Measurements from ENCODE around the gene GDF7.

Gene GDF7

GRCh38 chr2:20638646-20639430 lies 28.1 kb upstream of the GDF7 start:
- H3K27ac ChIP-seq (ENCODE audit: low read depth, low read length), result no peak overlapping the region
- H3K4me3 ChIP-seq (ENCODE audit: low read depth, low read length), result no peak overlapping the region
- no peak overlapping the region for H3K9ac ChIP-seq (ENCODE audit: low read depth, low read length)
- H3K27me3 ChIP-seq (ENCODE audit: control insufficient read depth, insufficient read depth, low read length), result no peaks in the 10 kb centered on the region
- peaks cover 5% of the 10 kb centered on the region for H3K4me1 ChIP-seq (ENCODE audit: control insufficient read depth, insufficient read depth, low read length)
- H3K9me3 ChIP-seq (ENCODE audit: control insufficient read depth, insufficient read depth, low read length), result no peaks in the 10 kb centered on the region
- H3K36me3 ChIP-seq (ENCODE audit: control insufficient read depth, insufficient read depth, low read length), result peaks cover 4% of the 10 kb centered on the region; the same call in 1 of the 2 replicates

GRCh38 chr2:20640411-20641122 lies 26.4 kb upstream of the GDF7 start:
- Histone ChIP-seq H3K4me3 (ENCODE audit: low read depth, low read length) (no peak overlapping the region), H3K27ac (ENCODE audit: low read depth, low read length) (no peak overlapping the region), H3K9ac (ENCODE audit: low read depth, low read length) (no peak overlapping the region), H3K9me3 (ENCODE audit: control insufficient read depth, insufficient read depth, low read length) (no peaks in the 10 kb centered on the region), H3K27me3 (ENCODE audit: control insufficient read depth, insufficient read depth, low read length) (no peaks in the 10 kb centered on the region), H3K4me1 (ENCODE audit: control insufficient read depth, insufficient read depth, low read length) (peaks cover 2% of the 10 kb centered on the region), H3K36me3 (ENCODE audit: control insufficient read depth, insufficient read depth, low read length) (peaks cover 4% of the 10 kb centered on the region; the same call in 1 of the 2 replicates)

- Histone ChIP-seq H3K4me3 (ENCODE audit: low read depth, low read length) (no peak overlapping the region), H3K4me1 (ENCODE audit: control insufficient read depth, insufficient read depth, low read length) (no peaks in the 10 kb centered on the region), H3K27me3 (ENCODE audit: control insufficient read depth, insufficient read depth, low read length) (no peaks in the 10 kb centered on the region), H3K27ac (ENCODE audit: low read depth, low read length) (no peak overlapping the region), H3K36me3 (ENCODE audit: control insufficient read depth, insufficient read depth, low read length) (peaks cover 4% of the 10 kb centered on the region; the same call in 1 of the 2 replicates), H3K9me3 (ENCODE audit: control insufficient read depth, insufficient read depth, low read length) (no peaks in the 10 kb centered on the region), H3K9ac (ENCODE audit: low read depth, low read length) (no peak overlapping the region)
Observed at GRCh38 chr2:20641123-20641985, 25.6 kb upstream of the GDF7 start.

- no peak overlapping the region for H3K9ac ChIP-seq (ENCODE audit: low read depth, low read length)
- peaks cover 4% of the 10 kb centered on the region; the same call in 1 of the 2 replicates for H3K36me3 ChIP-seq (ENCODE audit: control insufficient read depth, insufficient read depth, low read length)
- H3K27me3 ChIP-seq (ENCODE audit: control insufficient read depth, insufficient read depth, low read length), result no peaks in the 10 kb centered on the region
- H3K4me1 ChIP-seq (ENCODE audit: control insufficient read depth, insufficient read depth, low read length), result no peaks in the 10 kb centered on the region
- no peak overlapping the region for H3K27ac ChIP-seq (ENCODE audit: low read depth, low read length)
- H3K9me3 ChIP-seq (ENCODE audit: control insufficient read depth, insufficient read depth, low read length), result no peaks in the 10 kb centered on the region
- H3K4me3 ChIP-seq (ENCODE audit: low read depth, low read length), result no peak overlapping the region
Observed at GRCh38 chr2:20642055-20642971, 24.6 kb upstream of the GDF7 start.

- no peaks in the 10 kb centered on the region for H3K27me3 ChIP-seq (ENCODE audit: control insufficient read depth, insufficient read depth, low read length)
- no peaks in the 10 kb centered on the region for H3K9me3 ChIP-seq (ENCODE audit: control insufficient read depth, insufficient read depth, low read length)
- H3K36me3 ChIP-seq (ENCODE audit: control insufficient read depth, insufficient read depth, low read length), result peaks cover 4% of the 10 kb centered on the region; the same call in 1 of the 2 replicates
- no peak overlapping the region for H3K4me3 ChIP-seq (ENCODE audit: low read depth, low read length)
- H3K4me1 ChIP-seq (ENCODE audit: control insufficient read depth, insufficient read depth, low read length), result no peaks in the 10 kb centered on the region
- H3K27ac ChIP-seq (ENCODE audit: low read depth, low read length), result no peak overlapping the region
- H3K9ac ChIP-seq (ENCODE audit: low read depth, low read length), result no peak overlapping the region
Observed at GRCh38 chr2:20643060-20643459, 23.9 kb upstream of the GDF7 start.

- Histone ChIP-seq H3K9ac (ENCODE audit: low read depth, low read length) (no peak overlapping the region), H3K27ac (ENCODE audit: low read depth, low read length) (no peak overlapping the region), H3K27me3 (ENCODE audit: control insufficient read depth, insufficient read depth, low read length) (no peaks in the 10 kb centered on the region), H3K9me3 (ENCODE audit: control insufficient read depth, insufficient read depth, low read length) (no peaks in the 10 kb centered on the region), H3K36me3 (ENCODE audit: control insufficient read depth, insufficient read depth, low read length) (peaks cover 4% of the 10 kb centered on the region; the same call in 1 of the 2 replicates), H3K4me1 (ENCODE audit: control insufficient read depth, insufficient read depth, low read length) (no peaks in the 10 kb centered on the region), H3K4me3 (ENCODE audit: low read depth, low read length) (no peak overlapping the region)
Observed at GRCh38 chr2:20643826-20644225, 23.1 kb upstream of the GDF7 start.

GRCh38 chr2:20645301-20645701 lies 21.6 kb upstream of the GDF7 start:
- Histone ChIP-seq H3K9me3 (ENCODE audit: control insufficient read depth, insufficient read depth, low read length) (no peaks in the 10 kb centered on the region), H3K27me3 (ENCODE audit: control insufficient read depth, insufficient read depth, low read length) (peaks cover 5% of the 10 kb centered on the region; the same call in 1 of the 2 replicates), H3K4me3 (ENCODE audit: low read depth, low read length) (no peak overlapping the region), H3K4me1 (ENCODE audit: control insufficient read depth, insufficient read depth, low read length) (no peaks in the 10 kb centered on the region), H3K27ac (ENCODE audit: low read depth, low read length) (no peak overlapping the region), H3K9ac (ENCODE audit: low read depth, low read length) (no peak overlapping the region), H3K36me3 (ENCODE audit: control insufficient read depth, insufficient read depth, low read length) (peaks cover 4% of the 10 kb centered on the region; the same call in 1 of the 2 replicates)

GRCh38 chr2:20645761-20646160 lies 21.2 kb upstream of the GDF7 start:
- peaks cover 5% of the 10 kb centered on the region; the same call in 1 of the 2 replicates for H3K27me3 ChIP-seq (ENCODE audit: control insufficient read depth, insufficient read depth, low read length)
- no peak overlapping the region for H3K4me3 ChIP-seq (ENCODE audit: low read depth, low read length)
- no peaks in the 10 kb centered on the region for H3K9me3 ChIP-seq (ENCODE audit: control insufficient read depth, insufficient read depth, low read length)
- no peak overlapping the region for H3K27ac ChIP-seq (ENCODE audit: low read depth, low read length)
- H3K9ac ChIP-seq (ENCODE audit: low read depth, low read length), result no peak overlapping the region
- H3K36me3 ChIP-seq (ENCODE audit: control insufficient read depth, insufficient read depth, low read length), result no peaks in the 10 kb centered on the region; the same call in 1 of the 2 replicates
- H3K4me1 ChIP-seq (ENCODE audit: control insufficient read depth, insufficient read depth, low read length), result no peaks in the 10 kb centered on the region

- Histone ChIP-seq H3K27me3 (ENCODE audit: control insufficient read depth, insufficient read depth, low read length) (peaks cover 5% of the 10 kb centered on the region; the same call in 1 of the 2 replicates), H3K27ac (ENCODE audit: low read depth, low read length) (no peak overlapping the region), H3K4me1 (ENCODE audit: control insufficient read depth, insufficient read depth, low read length) (peaks cover 3% of the 10 kb centered on the region), H3K36me3 (ENCODE audit: control insufficient read depth, insufficient read depth, low read length) (no peaks in the 10 kb centered on the region; the same call in 1 of the 2 replicates), H3K9ac (ENCODE audit: low read depth, low read length) (no peak overlapping the region), H3K9me3 (ENCODE audit: control insufficient read depth, insufficient read depth, low read length) (no peaks in the 10 kb centered on the region), H3K4me3 (ENCODE audit: low read depth, low read length) (no peak overlapping the region)
Observed at GRCh38 chr2:20646446-20646845, 20.5 kb upstream of the GDF7 start.

- H3K27ac ChIP-seq (ENCODE audit: low read depth, low read length), result no peak overlapping the region
- H3K9ac ChIP-seq (ENCODE audit: low read depth, low read length), result no peak overlapping the region
- H3K36me3 ChIP-seq (ENCODE audit: control insufficient read depth, insufficient read depth, low read length), result no peaks in the 10 kb centered on the region; the same call in 1 of the 2 replicates
- H3K27me3 ChIP-seq (ENCODE audit: control insufficient read depth, insufficient read depth, low read length), result peaks cover 9% of the 10 kb centered on the region; the same call in 1 of the 2 replicates
- H3K9me3 ChIP-seq (ENCODE audit: control insufficient read depth, insufficient read depth, low read length), result no peaks in the 10 kb centered on the region
- H3K4me1 ChIP-seq (ENCODE audit: control insufficient read depth, insufficient read depth, low read length), result peaks cover 7% of the 10 kb centered on the region
- H3K4me3 ChIP-seq (ENCODE audit: low read depth, low read length), result no peak overlapping the region
Observed at GRCh38 chr2:20647211-20647610, 19.7 kb upstream of the GDF7 start.
